Neural progenitor cell (in vitro differentiated cells): ENCODE measurements around the gene GNB5.

Source experiments
- CTCF ChIP-seq: fragments of 200-600 bp; sonication (generic); IDR thresholded peaks from 2 replicates; pipeline ENCODE4 v1.5.1; 2017; ENCODE audit warnings: antibody characterized with exemption, mild to moderate bottlenecking
- EZH2 ChIP-seq: fragments of 200-600 bp; sonication (generic); IDR thresholded peaks from 2 replicates; pipeline ENCODE4 v1.6.1; 2017; ENCODE audit warnings: antibody characterized with exemption, mild to moderate bottlenecking, moderate library complexity
- EZH2phosphoT487 ChIP-seq: fragments of 200-600 bp; sonication (generic); IDR thresholded peaks from 2 replicates; pipeline ENCODE4 v1.6.1; 2017; ENCODE audit warnings: antibody characterized with exemption

- no peak for TF ChIP-seq CTCF
- no peak for TF ChIP-seq EZH2
- no peak for TF ChIP-seq EZH2phosphoT487
Observed at GRCh38 chr15:52185151-52185561, 6.0 kb downstream of the GNB5 start.
